ENCODE measurements around the gene RPRD1A.

DNA sequence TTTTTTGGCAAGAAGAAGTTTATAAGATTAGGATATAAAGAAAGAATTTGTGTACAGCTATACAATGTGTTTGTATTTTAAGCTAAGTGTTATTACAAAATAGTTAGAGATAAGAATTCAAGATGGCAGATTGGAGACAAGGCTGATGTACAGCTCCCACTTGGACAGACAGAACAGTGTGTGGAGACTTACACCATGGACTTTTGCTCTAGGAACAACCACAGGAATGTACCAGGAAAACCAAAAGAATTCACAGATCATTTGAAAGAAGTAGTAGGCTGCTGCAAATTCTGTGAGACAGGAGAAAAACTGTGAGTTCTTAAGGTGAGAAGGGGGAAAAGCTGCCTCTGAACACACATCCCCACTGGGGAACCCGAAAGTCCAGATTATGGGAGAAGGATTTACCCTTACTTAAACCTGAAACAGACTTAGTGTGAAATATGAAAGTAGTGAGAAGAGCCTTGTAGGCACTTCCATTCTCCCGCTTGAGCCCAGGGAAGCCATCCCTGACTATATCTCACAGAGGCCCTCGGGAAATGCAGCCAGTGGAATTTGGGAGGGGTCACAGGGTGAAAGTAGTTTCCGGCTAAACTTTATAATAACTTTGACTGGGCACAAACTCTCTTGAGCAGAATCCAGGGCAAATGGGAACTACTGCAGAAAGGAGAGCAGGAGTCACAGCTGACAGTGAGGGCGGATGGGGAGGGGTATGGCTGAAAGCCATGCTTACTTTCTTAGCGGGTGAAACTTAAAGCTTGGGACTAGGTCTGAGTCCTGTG is 11.6 kb upstream of the RPRD1A start:
- TF ChIP-seq, protein P1, sequence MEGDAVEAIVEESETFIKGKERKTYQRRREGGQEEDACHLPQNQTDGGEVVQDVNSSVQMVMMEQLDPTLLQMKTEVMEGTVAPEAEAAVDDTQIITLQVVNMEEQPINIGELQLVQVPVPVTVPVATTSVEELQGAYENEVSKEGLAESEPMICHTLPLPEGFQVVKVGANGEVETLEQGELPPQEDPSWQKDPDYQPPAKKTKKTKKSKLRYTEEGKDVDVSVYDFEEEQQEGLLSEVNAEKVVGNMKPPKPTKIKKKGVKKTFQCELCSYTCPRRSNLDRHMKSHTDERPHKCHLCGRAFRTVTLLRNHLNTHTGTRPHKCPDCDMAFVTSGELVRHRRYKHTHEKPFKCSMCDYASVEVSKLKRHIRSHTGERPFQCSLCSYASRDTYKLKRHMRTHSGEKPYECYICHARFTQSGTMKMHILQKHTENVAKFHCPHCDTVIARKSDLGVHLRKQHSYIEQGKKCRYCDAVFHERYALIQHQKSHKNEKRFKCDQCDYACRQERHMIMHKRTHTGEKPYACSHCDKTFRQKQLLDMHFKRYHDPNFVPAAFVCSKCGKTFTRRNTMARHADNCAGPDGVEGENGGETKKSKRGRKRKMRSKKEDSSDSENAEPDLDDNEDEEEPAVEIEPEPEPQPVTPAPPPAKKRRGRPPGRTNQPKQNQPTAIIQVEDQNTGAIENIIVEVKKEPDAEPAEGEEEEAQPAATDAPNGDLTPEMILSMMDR (IDR thresholded peaks at IDR 0.05): no peak
- TF ChIP-seq POLR2A (IDR thresholded peaks at IDR 0.05): no peak

All from breast epithelium (tissue), 3 donors.